HepG2 (cell line): ENCODE data around the gene TRIM54. TPM values are rescaled to one million over a fixed set of nuclear protein-coding genes. Genes with fewer than 3 reads are reported as not detected.
A peak's percentile ranks its signal among the peaks of the same experiment; 100 is the strongest.

ENCODE experiments used
- AGO1 ChIP-seq: fragments of 200-400 bp; formaldehyde crosslinking; IDR thresholded peaks from 2 replicates; pipeline ENCODE4 v1.6.1; 2017; ENCODE audit warnings: mild to moderate bottlenecking, low read depth, low read length, moderate library complexity; ENCODE audit not compliant: poor library complexity, severe bottlenecking
- CBX5 ChIP-seq: sonication (generic); formaldehyde crosslinking; IDR thresholded peaks from 2 replicates; pipeline ENCODE4 v1.4.0; 2020; ENCODE audit warnings: missing genetic modification reagents, borderline replicate concordance
- MTA1 ChIP-seq: sonication (generic); formaldehyde crosslinking; IDR thresholded peaks from 2 replicates; pipeline ENCODE4 v1.4.0; 2020; ENCODE audit warnings: missing genetic modification reagents, mild to moderate bottlenecking, borderline replicate concordance
- NCOA2 ChIP-seq: sonication (generic); formaldehyde crosslinking; IDR thresholded peaks from 2 replicates; pipeline ENCODE4 v1.8.0; 2022; ENCODE audit warnings: inconsistent platforms
- NR2F6 ChIP-seq, 2 experiments: IDR thresholded peaks; 2 replicates each; pipeline ENCODE4 v1.6.1; 2016; ENCODE audit warnings: antibody characterized with exemption in 1 of 2, mild to moderate bottlenecking in 1 of 2
- RARG ChIP-seq: sonication (generic); formaldehyde crosslinking; IDR thresholded peaks from 2 replicates; pipeline ENCODE4 v1.4.0; 2020; ENCODE audit warnings: low read depth, mild to moderate bottlenecking, missing genetic modification reagents
- ZBTB33 ChIP-seq: sonication (generic); formaldehyde crosslinking; IDR thresholded peaks from 2 replicates; pipeline ENCODE4 v1.4.0; 2020; ENCODE audit warnings: missing genetic modification reagents
- ZFX ChIP-seq: sonication (generic); formaldehyde crosslinking; IDR thresholded peaks from 2 replicates; pipeline ENCODE4 v1.4.0; 2020; ENCODE audit warnings: mild to moderate bottlenecking, low read depth, missing genetic modification reagents, moderate library complexity
- ZNF143 ChIP-seq: sonication (generic); formaldehyde crosslinking; IDR thresholded peaks from 2 replicates; pipeline ENCODE4 v1.4.0; 2020; ENCODE audit warnings: missing genetic modification reagents
- ZNF17 ChIP-seq: sonication (generic); formaldehyde crosslinking; IDR thresholded peaks from 2 replicates; pipeline ENCODE4 v1.5.0; 2020; ENCODE audit warnings: mild to moderate bottlenecking, missing genetic modification reagents
- ZNF264 ChIP-seq: sonication (generic); formaldehyde crosslinking; IDR thresholded peaks from 2 replicates; pipeline ENCODE4 v1.4.0; 2020; ENCODE audit warnings: missing genetic modification reagents
- ZNF296 ChIP-seq: sonication (generic); formaldehyde crosslinking; conservative IDR thresholded peaks from 2 replicates; pipeline ENCODE4 v1.5.0; 2020; ENCODE audit warnings: mild to moderate bottlenecking, missing genetic modification reagents
- ZNF607 ChIP-seq: sonication (generic); formaldehyde crosslinking; IDR thresholded peaks from 2 replicates; pipeline ENCODE4 v1.5.1; 2020; ENCODE audit warnings: missing genetic modification reagents, mild to moderate bottlenecking, borderline replicate concordance
- ZNF674 ChIP-seq: sonication (generic); formaldehyde crosslinking; IDR thresholded peaks from 2 replicates; pipeline ENCODE4 v1.5.0; 2020; ENCODE audit warnings: low read depth, mild to moderate bottlenecking, missing genetic modification reagents
- ZNF792 ChIP-seq: IDR thresholded peaks from 2 replicates; pipeline ENCODE4 v1.6.1; 2016
- ZSCAN29 ChIP-seq: sonication (generic); formaldehyde crosslinking; conservative IDR thresholded peaks from 2 replicates; pipeline ENCODE4 v1.4.0; 2020; ENCODE audit warnings: mild to moderate bottlenecking, missing genetic modification reagents
- polyA plus RNA-seq, 8 experiments: library from polyadenylated mRNA; depleted of rRNA in 3 of 8; stranded (reverse) in 7 of 8; unstranded in 1 of 8; fragments of >200 nt; fragmentation: Illumina TruSeq in 4 of 8; extraction: Trizol in 4 of 8; gene quantifications; 2 replicates each; pipeline versions ENCODE4 v1.2.1 to v1.2.3, GENCODE V29; 2011 to 2016; ENCODE audit warnings: low read depth in 4 of 8, missing spikeins in 1 of 8, mixed read lengths in 1 of 8; ENCODE audit not compliant: insufficient read depth in 1 of 8
- total RNA-seq, 5 experiments: library from RNA; depleted of rRNA; stranded (reverse); fragments of >200 nt; fragmentation: Illumina TruSeq; extraction: Trizol; gene quantifications; 2 replicates each; pipeline ENCODE4 v1.2.3, GENCODE V29; 2016; ENCODE audit warnings: low read depth in 1 of 5
- TF ChIP-seq, protein P1 (sequence below): sonication (generic); formaldehyde crosslinking; IDR thresholded peaks from 2 replicates; pipeline ENCODE4 v1.4.0; 2020; ENCODE audit warnings: missing genetic modification reagents, borderline replicate concordance
- TF ChIP-seq, protein P2 (sequence below): sonication (generic); formaldehyde crosslinking; IDR thresholded peaks from 2 replicates; pipeline ENCODE4 v1.8.1; 2023; ENCODE audit warnings: mild to moderate bottlenecking, inconsistent platforms, moderate library complexity, missing genetic modification reagents, borderline replicate concordance

TRIM54 gene
- total and polyA plus RNA-seq, 2 of the 13 experiments (the other 11 are each of a cell fraction or from before 2014, with no cell fraction given) = 0.07 to 0.13 TPM

DNA sequence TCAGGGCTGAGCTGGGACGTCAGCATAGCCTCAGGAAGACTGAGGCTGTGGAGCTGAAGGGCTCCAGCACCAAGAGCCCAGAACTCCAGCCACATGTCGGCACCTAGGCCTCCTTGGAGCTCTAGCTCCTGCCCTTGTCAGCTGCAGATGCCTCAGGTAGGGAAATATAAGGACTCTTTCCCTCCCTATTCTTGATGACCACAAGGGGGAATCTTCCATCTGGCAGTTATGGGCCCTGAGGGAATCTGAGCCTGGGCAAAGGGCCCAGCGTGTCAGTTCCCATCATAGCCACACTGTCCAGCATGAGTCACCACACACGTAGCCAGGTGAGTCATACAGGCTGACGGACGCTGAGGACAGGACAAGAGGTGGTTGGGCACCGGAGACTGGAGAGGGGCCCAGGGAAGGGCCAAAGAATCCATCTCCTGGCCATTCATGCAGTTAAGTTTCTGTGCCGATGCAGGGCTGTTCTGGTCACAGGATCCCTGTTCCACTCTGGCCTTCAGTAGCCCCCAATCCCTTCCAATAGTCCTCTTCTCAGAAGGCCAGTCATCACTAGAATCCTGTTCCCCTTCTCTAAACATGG is 38.8 kb downstream of the TRIM54 start (continued):
- TF ChIP-seq, protein P1, sequence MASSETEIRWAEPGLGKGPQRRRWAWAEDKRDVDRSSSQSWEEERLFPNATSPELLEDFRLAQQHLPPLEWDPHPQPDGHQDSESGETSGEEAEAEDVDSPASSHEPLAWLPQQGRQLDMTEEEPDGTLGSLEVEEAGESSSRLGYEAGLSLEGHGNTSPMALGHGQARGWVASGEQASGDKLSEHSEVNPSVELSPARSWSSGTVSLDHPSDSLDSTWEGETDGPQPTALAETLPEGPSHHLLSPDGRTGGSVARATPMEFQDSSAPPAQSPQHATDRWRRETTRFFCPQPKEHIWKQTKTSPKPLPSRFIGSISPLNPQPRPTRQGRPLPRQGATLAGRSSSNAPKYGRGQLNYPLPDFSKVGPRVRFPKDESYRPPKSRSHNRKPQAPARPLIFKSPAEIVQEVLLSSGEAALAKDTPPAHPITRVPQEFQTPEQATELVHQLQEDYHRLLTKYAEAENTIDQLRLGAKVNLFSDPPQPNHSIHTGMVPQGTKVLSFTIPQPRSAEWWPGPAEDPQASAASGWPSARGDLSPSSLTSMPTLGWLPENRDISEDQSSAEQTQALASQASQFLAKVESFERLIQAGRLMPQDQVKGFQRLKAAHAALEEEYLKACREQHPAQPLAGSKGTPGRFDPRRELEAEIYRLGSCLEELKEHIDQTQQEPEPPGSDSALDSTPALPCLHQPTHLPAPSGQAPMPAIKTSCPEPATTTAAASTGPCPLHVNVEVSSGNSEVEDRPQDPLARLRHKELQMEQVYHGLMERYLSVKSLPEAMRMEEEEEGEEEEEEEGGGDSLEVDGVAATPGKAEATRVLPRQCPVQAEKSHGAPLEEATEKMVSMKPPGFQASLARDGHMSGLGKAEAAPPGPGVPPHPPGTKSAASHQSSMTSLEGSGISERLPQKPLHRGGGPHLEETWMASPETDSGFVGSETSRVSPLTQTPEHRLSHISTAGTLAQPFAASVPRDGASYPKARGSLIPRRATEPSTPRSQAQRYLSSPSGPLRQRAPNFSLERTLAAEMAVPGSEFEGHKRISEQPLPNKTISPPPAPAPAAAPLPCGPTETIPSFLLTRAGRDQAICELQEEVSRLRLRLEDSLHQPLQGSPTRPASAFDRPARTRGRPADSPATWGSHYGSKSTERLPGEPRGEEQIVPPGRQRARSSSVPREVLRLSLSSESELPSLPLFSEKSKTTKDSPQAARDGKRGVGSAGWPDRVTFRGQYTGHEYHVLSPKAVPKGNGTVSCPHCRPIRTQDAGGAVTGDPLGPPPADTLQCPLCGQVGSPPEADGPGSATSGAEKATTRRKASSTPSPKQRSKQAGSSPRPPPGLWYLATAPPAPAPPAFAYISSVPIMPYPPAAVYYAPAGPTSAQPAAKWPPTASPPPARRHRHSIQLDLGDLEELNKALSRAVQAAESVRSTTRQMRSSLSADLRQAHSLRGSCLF = no peak
- TF ChIP-seq CBX5 (CRISPR knock-in tag) (peak; percentile 91; the same call in 1 of the 2 replicates), ZFX (CRISPR knock-in tag) (peak; percentile 93), ZNF607 (0 out of 2 replicates have a peak, but pooled peaks have one; percentile 12), ZSCAN29 (CRISPR knock-in tag) (no peak), ZNF264 (CRISPR knock-in tag) (no peak), ZBTB33 (CRISPR knock-in tag) (peak; percentile 66; the same call in 1 of the 2 replicates), ZNF143 (peak; percentile 72; the same call in 1 of the 2 replicates), NR2F6 (IDR thresholded peaks at IDR 0.05) (peak; percentile 28; the same call in 1 of the 2 replicates), NR2F6 (CRISPR knock-in tag; IDR thresholded peaks at IDR 0.05) (peak; percentile 81), NCOA2 (peak; percentile 78), ZNF296 (peak; percentile 88), AGO1 (no peak), MTA1 (no peak), ZNF17 (CRISPR knock-in tag) (no peak), RARG (no peak), ZNF674 (CRISPR knock-in tag) (no peak), ZNF792 (peak; percentile 94)
- TF ChIP-seq, protein P2, sequence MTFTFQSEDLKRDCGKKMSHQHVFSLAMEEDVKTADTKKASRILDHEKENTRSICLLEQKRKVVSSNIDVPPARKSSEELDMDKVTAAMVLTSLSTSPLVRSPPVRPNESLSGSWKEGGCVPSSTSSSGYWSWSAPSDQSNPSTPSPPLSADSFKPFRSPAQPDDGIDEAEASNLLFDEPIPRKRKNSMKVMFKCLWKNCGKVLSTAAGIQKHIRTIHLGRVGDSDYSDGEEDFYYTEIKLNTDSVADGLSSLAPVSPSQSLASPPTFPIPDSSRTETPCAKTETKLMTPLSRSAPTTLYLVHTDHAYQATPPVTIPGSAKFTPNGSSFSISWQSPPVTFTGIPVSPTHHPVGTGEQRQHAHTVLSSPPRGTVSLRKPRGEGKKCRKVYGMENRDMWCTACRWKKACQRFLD (CRISPR knock-in tag) = no peak
